C4-2B (cell line): Measurements from ENCODE around the gene JAKMIP2.

Experiments used
- CTCF ChIP-seq: fragments of 450-650 bp; conservative IDR thresholded peaks from 2 replicates; pipeline ENCODE4 v1.5.1; 2017; ENCODE audit warnings: mild to moderate bottlenecking
- ZFX ChIP-seq: fragments of 450-650 bp; IDR thresholded peaks from 2 replicates; pipeline ENCODE4 v1.6.1; 2017

GRCh38 chr5:147694772-147695171 is 87.8 kb downstream of the JAKMIP2 start:
- TF ChIP-seq CTCF (no peak), ZFX (no peak)
